Heart right ventricle (tissue), 16 donors: Measurements from ENCODE around the gene IGF1R. TPM values are rescaled to one million over a fixed set of nuclear protein-coding genes. Genes with fewer than 3 reads are reported as not detected.
A peak's percentile ranks its signal among the peaks of the same experiment; 100 is the strongest.

ENCODE experiments used
- ATAC-seq, 8 donors: fragments of 200-7000 bp; cut with Tn5 transposase; one replicate each; pipeline ENCODE4 v1.9.1; 2020; ENCODE audit warnings: mild to moderate bottlenecking in 8 of 8, moderate library complexity in 8 of 8, moderate number of reproducible peaks in 1 of 8
- DNase-seq, 2 donors: peaks; one replicate each; pipeline ENCODE4 v3.0.0-alpha.2; 2020
- H3K27ac ChIP-seq, 10 donors: fragments of 200-600 bp; sonication (generic) in 2 of 10; one replicate each; pipeline versions ENCODE4 v1.5.0 to v1.8.0; 2020 to 2022; ENCODE audit warnings: mild to moderate bottlenecking in 3 of 10
- H3K27me3 ChIP-seq, 7 donors: fragments of 200-600 bp; one replicate each; pipeline ENCODE4 v1.8.0; 2021 to 2022; ENCODE audit warnings: mild to moderate bottlenecking in 2 of 7
- H3K36me3 ChIP-seq, 9 donors: fragments of 200-600 bp; sonication (generic) in 1 of 9; one replicate each; pipeline versions ENCODE4 v1.5.0 to v1.8.0; 2020 to 2022; ENCODE audit warnings: mild to moderate bottlenecking in 2 of 9
- H3K4me1 ChIP-seq, 9 donors: fragments of 200-600 bp; sonication (generic) in 1 of 9; one replicate each; pipeline versions ENCODE4 v1.5.0 to v1.8.0; 2020 to 2022; ENCODE audit warnings: mild to moderate bottlenecking in 4 of 9
- H3K4me3 ChIP-seq, 10 donors: fragments of 200-600 bp; sonication (generic) in 2 of 10; one replicate each; pipeline versions ENCODE4 v1.5.0 to v1.8.0; 2020 to 2022; ENCODE audit warnings: mild to moderate bottlenecking in 7 of 10, moderate library complexity in 2 of 10
- H3K9me3 ChIP-seq, 11 donors: fragments of 200-600 bp in 10 of 11; sonication (generic) in 2 of 11; one replicate each; pipeline versions ENCODE4 v1.5.0 to v1.8.0; 2013 to 2022; ENCODE audit warnings: mild to moderate bottlenecking in 2 of 11, control low read depth in 1 of 11, moderate library complexity in 1 of 11
- CTCF ChIP-seq, 9 donors: fragments of 200-600 bp; sonication (generic) in 2 of 9; IDR thresholded peaks; one replicate each; pipeline versions ENCODE4 v1.5.0 to v1.8.0; 2021 to 2022; ENCODE audit warnings: antibody characterized with exemption in 9 of 9, mild to moderate bottlenecking in 5 of 9, moderate library complexity in 1 of 9
- WGBS, 2 donors: extraction: QIAGEN DNeasy Blood & Tissue Kit; methylation state at CpG; one replicate each; pipeline ENCODE4 v1.1.7; 2013; ENCODE audit warnings: inconsistent platforms in 1 of 2; 5-methylcytosine and 5-hydroxymethylcytosine counted together
- intact Hi-C, 10 donors: fragments of 100-400 bp; cut with DNase I; formaldehyde crosslinking; loops; one replicate each; pipeline versions ENCODE4 v1.11.1 to v1.14.2; 2022
- polyA plus RNA-seq, 2 donors: library from polyadenylated mRNA; stranded (reverse); fragments of 200-250 nt; gene quantifications; one replicate each; pipeline ENCODE4 v1.2.3, GENCODE V29; 2013
- total RNA-seq, 10 donors: library from RNA; stranded (reverse); fragmentation: NEBNext Ultra II Directional in 3 of 10; extraction: Animal tissue kit (Norgen Biotek cat#: 25700) in 3 of 10; gene quantifications; one replicate each; pipeline versions ENCODE4 v1.2.1 to v1.2.4, GENCODE V29; 2021 to 2023
- donor health status: Arrhythmogenic right ventricular cardiomyopathy.
- donor health status: ischemic (EF 13 %, LVEDD 7.1; RV severe dilation, severe dysfunction).
- donor health status: healthy with polysubstance abuse.
- donor health status: DM: no; HTN: yes; CAD: no.
- donor health status: DM: no; HTN: no; CAD: no.
- donor health status: ischemic (EF 25% LVEDD 6.9; RV normal size, moderate dysfunction).
- donor health status: ischemic (EF 25% LVEDD 5.7; RV mildly dilated, moderate dysfunction).
- donor health status: healthy.
- donor health status: DM: yes; HTN: yes; CAD: no.
- donor health status: Ischemic cardiomyopathy.
- donor health status: ischemic (EF 35%, LVEDD 5.7; RV mildly dilated, moderate dysfunction).
- donor health status: nonischemic (EF 11% LVEDD 7.7; RV severe dilation, severe dysfunction).
- donor health status: DM: yes; HTN: yes; CAD: no.
- donor health status: PGD.
- donor health status: ischemic (EF 29% LVEDD 5.4; RV normal size, mild dysfunction).
- donor health status: nonischemic (EF 23%, LVEDD 6.1; RV moderate dilation, normal function).

The IGF1R gene
- total and polyA plus RNA-seq, 12 donors, result 3.4 to 88.2 (median 45.9) TPM

GRCh38 chr15:98698792-98699191 is 50.5 kb downstream of the IGF1R start:
- ATAC-seq (peak in 2 of 8 donors; percentile 18 to 40), DNase-seq (no peak)
- intact Hi-C loops, result no loop called here
- WGBS, 2 donors, result 55 to 72% methylated on average over 2 of the region's 2 CpGs
- Histone ChIP-seq H3K4me3 (no peak overlapping the region), H3K27me3 (no peaks in the 10 kb centered on the region), H3K36me3 (no peaks in the 10 kb centered on the region), H3K9me3 (no peaks in the 10 kb centered on the region), H3K4me1 (peaks cover 16 to 90% (median 71%) of the 10 kb centered on the region in 9 donors), H3K27ac (peak overlapping the region in 3 of 10 donors; percentile 13 to 41 (median 33))
- TF ChIP-seq CTCF (IDR thresholded peaks at IDR 0.05), result no peak

DNA sequence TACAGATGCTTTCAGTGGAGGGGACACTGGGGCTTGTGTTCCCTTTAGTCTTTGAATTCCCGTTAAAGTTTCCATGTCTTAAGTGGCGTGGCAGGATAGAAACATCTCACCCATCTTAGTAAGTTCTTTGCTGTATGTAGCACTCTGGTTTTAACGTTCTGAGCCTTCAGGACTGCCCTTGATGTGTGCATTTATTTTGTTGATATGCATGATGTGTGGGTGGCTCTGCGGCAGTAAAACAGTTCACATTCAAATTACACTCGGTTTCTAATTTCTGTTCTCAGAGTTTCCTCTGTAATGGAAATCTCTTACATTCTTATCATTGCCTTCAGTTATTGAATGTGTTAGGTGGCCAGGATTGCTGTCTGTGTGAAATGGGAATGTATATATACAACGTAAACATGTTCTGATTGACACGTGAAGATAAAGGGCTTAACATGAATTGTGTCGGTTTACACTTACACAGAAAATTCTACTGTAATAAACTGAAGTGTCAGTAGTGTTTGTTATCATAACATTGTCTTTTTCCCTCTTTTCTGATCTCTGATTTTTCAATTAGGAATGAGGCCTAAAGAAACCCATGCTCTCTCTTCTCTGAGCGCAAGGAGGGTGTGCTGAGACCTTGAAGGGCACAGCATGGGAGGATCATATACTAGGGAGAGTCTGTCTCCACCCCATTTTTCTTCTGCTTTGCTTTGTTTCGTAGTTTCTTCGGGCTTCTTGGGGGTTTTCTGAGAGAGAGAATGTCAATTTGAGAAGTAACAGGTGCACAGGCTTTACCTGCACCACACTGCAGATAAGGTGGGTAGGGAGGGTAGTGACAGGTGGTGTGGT is 51.5 kb downstream of the IGF1R start:
- intact Hi-C loops, result no loop called here
- Histone ChIP-seq H3K9me3 (no peaks in the 10 kb centered on the region), H3K36me3 (no peaks in the 10 kb centered on the region), H3K27ac (peak overlapping the region in 2 of 10 donors; percentile 33 to 41), H3K4me3 (no peak overlapping the region), H3K27me3 (no peaks in the 10 kb centered on the region), H3K4me1 (peaks cover 16 to 87% (median 62%) of the 10 kb centered on the region in 9 donors)
- no peak for TF ChIP-seq CTCF (IDR thresholded peaks at IDR 0.05)
- DNase-seq (no peak), ATAC-seq (no peak)
- WGBS, 2 donors, result 58 to 64% methylated on average over 11 of the region's 11 CpGs

GRCh38 chr15:98700519-98700918 is 52.2 kb downstream of the IGF1R start:
- 74 to 76% methylated on average over 6 of the region's 6 CpGs for WGBS, 2 donors
- H3K4me1 ChIP-seq, result peaks cover 16 to 87% (median 61%) of the 10 kb centered on the region in 9 donors

More at GRCh38 chr15:98700519-98700918, 52.2 kb downstream of the IGF1R start:
- H3K9me3 ChIP-seq, result no peaks in the 10 kb centered on the region
- H3K4me3 ChIP-seq, result no peak overlapping the region
- ATAC-seq (no peak), DNase-seq (no peak)
- no peaks in the 10 kb centered on the region for H3K27me3 ChIP-seq
- no peaks in the 10 kb centered on the region for H3K36me3 ChIP-seq
- H3K27ac ChIP-seq, result no peak overlapping the region
- TF ChIP-seq CTCF (IDR thresholded peaks at IDR 0.05), result no peak
- intact Hi-C loops, result no loop called here
